Panc1 (cell line): Measurements from ENCODE around the gene USO1.

Experiments
- CTCF ChIP-seq: fragments of 450-650 bp; IDR thresholded peaks from 2 replicates; pipeline ENCODE4 v1.5.1; 2017; ENCODE audit warnings: mild to moderate bottlenecking
- POLR2AphosphoS5 ChIP-seq: IDR thresholded peaks from 2 replicates; pipeline ENCODE4 v1.6.1; 2012; ENCODE audit warnings: mild to moderate bottlenecking, low read depth, low read length, moderate library complexity
- REST ChIP-seq, 2 experiments: IDR thresholded peaks; 2 replicates each; pipeline ENCODE4 v1.6.1; 2011 to 2012; ENCODE audit warnings: low read depth in 2 of 2, control low read depth in 1 of 2, low read length in 1 of 2, mild to moderate bottlenecking in 1 of 2, moderate library complexity in 1 of 2; ENCODE audit not compliant: insufficient read depth in 1 of 2
- SIN3A ChIP-seq: IDR thresholded peaks from 2 replicates; pipeline ENCODE4 v1.6.1; 2012; ENCODE audit warnings: low read depth, mild to moderate bottlenecking, low read length, moderate library complexity, borderline replicate concordance; ENCODE audit not compliant: insufficient read depth

DNA sequence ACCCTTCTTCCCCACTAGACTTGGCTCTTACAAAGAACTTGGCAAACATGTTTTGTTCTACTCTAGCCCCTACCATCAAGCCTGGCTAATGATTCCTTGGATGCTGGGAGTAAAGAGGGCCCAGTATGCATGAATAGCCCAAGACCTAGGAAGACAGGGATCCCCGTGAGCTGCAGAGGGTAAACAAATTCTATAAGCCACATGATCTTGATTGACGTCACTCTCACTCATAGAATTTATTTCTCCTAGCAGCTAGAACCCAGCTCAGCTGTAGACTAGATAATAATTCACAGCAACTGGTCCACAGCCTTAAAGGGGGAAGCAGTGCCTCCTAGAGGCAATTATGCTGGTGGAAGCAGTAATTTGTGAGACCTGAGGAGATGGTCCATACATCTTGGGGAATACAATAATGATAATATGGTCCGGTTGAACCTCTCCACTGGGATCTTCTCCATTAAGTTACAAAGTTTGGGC, 16.1 kb upstream of the USO1 start:
- TF ChIP-seq CTCF (no peak), POLR2AphosphoS5 (no peak), REST (IDR thresholded peaks at IDR 0.05; ENCODE audit: insufficient read depth in 1 of 2, low read depth in 2 of 2, low read length in 1 of 2) (no peak), SIN3A (no peak)
